HG03060 (cell line): Measurements from ENCODE around the gene SET.

ENCODE experiments used
- ATAC-seq: cut with Tn5 transposase; IDR thresholded peaks from one replicate; pipeline ENCODE4 v1.9.1; 2021; ENCODE audit warnings: low read depth, moderate number of reproducible peaks; ENCODE audit not compliant: unreplicated experiment

SET gene

DNA sequence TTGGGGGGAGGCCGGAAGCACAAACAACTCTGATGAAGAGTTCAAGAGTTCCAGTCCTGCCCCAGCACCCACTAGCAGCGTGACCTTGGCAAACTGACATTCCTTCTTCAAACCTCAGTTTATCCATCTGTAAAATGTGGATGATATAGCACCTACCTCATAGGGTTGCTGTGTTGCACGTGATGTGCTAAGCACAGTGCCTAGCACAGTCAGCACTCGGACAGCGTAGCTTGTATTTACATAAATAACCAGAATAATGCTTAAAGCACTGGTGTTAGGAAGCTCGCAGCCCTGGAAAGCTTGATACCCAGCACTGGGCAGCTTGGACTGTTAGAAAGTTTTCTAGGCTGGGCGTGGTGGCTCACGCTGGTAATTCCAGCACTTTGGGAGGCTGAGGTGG lies 18.4 kb downstream of the SET start:
- ATAC-seq: no peak

DNA sequence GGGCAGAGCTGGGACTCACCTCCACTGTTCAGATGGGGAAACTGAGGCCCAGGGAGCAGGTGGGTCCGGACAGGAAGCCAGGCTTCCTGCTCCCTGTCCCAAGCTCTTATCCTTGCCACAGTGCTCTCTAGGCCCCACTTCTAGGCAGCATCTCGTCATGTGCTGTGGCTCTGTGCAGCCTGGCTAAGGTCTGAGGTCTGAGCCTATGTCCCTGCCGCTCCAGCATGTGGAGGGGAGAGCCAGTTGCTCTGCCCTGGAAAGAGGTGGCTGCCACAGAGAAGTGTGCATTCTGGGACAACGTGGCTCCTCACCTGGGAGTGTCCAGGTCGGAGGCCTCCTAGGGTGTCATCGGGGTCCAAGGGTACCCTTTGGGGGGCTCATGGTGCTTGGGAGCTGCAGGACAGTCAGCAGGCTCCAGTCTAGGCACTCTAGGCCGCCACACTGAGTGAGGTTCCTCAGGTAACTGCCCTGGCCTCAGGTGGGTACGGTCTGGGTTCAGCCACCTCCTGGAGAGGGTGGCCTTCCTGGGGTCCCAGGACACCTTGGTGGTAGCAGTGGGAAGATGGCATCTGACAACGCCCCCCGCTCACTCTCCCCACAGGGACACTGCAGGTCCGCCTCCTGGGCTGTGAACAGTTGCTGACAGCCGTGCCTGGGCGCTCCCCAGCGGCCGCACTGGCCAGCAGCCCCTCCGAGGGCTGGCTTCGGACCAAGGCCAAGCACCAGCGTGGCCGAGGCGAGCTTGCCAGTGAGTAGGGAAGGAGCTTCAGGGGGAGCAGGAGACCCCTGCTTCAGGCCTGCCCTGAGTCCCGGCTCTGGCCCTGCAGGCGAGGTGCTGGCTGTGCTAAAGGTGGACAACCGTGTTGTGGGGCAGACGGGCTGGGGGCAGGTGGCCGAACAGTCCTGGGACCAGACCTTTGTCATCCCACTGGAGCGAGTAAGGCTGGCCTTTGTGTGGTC lies 23.7 kb downstream of the SET start:
- no peak for ATAC-seq

DNA sequence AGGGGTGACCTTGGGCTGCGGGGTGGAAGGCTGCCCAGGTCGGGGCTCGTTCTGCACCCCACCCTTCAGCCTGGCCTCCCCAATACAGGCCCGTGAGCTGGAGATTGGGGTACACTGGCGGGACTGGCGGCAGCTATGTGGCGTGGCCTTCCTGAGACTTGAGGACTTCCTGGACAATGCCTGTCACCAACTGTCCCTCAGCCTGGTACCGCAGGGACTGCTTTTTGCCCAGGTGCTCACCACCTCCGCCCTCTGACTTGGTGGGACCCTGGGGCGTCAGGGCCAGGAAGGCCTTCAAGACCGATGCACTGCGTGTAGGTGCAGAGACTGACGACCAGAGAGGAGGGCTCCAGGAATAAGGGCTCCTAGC lies 24.4 kb downstream of the SET start:
- ATAC-seq: no peak

DNA sequence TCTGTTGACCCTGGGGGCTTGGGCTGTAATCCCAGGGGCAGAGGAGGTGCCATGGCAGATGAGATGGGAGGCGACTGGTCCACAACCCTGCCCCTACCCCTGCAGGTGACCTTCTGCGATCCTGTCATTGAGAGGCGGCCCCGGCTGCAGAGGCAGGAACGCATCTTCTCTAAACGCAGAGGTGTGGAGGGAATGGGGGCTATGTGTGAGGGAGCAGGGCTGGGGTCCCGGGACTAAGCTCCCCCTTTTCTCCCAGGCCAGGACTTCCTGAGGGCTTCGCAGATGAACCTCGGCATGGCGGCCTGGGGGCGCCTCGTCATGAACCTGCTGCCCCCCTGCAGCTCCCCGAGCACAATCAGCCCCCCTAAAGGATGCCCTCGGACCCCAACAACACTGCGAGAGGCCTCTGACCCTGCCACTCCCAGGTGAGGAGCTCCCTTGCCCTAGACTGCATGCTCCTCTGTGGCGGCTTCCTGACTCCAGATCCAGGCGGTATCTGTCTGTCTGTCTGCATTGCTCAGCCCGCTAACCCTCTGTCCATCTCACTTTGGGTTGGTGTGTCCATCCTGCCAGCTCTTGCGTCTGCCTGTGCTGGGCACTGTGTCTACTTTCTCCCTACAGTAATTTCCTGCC lies 25.0 kb downstream of the SET start:
- no peak for ATAC-seq

DNA sequence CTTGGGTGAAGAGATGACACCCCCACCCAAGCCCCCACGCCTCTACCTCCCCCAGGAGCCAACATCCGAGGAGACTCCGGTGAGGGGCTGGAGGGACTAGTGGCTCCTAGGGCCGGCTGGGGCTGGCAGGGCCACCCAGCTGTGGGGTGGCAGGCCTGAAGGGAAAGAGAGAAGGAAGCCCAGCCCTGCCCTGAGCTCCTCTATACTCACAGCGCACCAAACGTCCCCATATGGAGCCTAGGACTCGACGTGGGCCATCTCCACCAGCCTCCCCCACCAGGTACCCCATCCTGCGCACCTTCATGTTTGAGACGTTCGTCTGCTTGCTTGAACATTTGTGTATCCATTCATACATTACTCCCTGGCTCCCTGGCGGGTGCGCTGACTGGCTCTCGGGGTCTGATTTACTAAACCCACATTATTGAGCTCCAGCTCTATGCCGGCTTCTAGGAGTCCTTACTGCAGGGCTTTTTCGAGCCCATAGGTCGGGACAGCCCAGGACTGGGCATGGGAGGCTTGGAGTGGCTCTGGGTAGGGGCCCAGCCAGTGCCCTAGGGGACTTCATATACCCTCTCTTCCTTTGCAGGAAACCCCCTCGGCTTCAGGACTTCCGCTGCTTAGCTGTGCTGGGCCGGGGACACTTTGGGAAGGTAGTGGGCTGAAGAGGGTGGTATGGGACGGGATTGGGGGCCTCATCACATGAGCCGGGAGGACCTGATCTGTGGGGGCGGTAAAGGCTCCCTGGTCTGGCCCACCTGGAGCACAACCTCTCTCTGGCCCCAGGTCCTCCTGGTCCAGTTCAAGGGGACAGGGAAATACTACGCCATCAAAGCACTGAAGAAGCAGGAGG lies 25.8 kb downstream of the SET start:
- ATAC-seq: no peak

DNA sequence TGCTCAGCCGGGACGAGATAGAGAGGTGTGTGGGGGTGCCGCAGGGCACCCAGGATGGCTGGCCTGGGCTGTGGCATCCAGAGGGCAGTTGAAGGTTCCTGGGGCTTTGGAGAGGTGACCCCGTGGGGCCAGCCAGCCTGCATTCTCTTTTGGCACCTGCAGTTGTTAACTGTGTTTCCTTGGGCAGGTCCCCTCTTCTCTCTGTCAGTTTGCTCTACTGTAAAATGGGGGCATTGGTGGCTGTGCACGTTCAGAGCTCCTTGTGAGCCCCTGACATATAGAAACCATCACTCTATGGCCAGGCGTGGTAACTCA lies 26.4 kb downstream of the SET start:
- ATAC-seq: no peak

DNA sequence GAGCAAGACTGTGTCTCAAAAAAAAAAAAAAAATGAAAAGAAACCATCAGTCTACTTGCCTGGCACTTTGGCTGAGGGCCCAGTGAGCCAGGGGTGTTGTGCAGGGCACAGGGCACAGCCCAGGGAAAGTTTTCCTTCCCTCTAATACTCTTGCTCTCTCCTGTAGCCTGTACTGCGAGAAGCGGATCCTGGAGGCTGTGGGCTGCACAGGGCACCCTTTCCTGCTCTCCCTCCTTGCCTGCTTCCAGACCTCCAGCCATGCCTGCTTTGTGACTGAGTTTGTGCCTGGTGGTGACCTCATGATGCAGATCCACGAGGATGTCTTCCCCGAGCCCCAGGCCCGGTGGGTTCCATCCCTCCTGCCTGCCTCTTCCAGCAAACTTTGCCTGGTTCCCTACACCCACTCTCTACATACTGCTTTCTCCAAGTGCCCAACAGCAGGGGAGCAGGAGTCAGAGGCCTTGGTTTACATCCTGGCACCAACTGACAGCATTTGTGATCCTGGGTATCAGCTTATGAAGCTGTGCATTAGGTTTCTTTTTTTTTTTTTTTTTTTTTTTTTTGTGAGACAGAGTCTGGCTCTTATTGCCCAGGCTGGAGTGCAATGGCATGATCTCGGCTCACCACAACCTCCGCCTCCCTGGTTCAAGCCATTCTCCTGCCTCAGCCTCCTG lies 27.7 kb downstream of the SET start:
- ATAC-seq: no peak

DNA sequence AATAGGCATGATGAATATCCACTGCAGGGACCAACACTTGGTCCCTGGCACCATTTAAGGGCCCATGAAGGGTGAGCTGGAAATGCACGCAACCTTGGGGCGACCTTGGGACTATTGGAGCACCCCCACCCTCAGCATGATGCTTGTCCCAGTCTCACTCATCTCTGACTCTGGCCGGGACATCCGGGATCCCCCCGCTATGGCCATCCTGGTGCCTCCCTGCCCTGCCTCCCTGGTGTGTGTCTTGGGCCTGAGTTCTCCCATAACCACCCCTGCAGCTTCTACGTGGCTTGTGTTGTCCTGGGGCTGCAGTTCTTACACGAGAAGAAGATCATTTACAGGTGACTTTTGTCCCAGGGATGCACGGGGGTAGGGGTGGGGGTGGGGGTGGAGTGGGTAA lies 29.0 kb downstream of the SET start:
- no peak for ATAC-seq

DNA sequence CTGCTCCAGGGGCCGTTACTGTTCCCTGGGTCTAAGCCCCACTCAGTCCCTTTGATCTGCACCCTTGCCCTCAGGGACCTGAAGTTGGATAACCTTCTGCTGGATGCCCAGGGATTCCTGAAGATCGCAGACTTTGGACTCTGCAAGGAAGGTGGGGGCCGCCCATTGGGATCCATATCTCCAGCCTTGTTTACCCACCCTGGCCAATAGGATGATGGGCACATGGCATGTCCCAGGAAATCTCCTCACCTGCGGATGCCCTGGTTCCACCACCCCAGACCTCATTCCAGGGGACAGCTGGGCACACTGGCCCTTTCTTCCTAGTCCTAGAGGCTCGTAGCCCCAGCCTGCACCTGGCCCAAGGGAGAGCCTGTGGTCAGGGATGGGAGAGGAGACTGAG lies 29.5 kb downstream of the SET start:
- no peak for ATAC-seq

DNA sequence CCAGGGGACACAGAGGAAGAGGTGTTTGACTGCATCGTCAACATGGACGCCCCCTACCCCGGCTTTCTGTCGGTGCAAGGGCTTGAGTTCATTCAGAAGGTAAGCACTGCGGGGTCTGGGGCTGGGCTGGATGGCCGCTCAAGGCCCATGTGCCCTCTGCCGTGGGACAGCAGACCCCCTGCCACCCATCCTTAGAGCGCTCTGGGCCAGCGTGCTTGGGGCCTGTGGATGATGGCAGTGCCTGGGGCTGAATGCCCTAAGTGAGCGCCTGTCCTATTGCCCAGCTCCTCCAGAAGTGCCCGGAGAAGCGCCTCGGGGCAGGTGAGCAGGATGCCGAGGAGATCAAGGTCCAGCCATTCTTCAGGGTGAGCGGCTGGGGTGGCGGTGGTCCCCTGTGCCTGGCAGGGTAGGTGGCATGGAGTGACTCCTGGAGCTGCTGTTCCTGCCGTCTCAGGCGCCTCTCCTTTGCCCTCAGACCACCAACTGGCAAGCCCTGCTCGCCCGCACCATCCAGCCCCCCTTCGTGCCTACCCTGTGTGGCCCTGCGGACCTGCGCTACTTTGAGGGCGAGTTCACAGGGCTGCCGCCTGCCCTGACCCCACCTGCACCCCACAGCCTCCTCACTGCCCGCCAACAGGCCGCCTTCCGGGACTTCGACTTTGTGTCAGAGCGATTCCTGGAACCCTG lies 31.0 kb downstream of the SET start:
- no peak for ATAC-seq

DNA sequence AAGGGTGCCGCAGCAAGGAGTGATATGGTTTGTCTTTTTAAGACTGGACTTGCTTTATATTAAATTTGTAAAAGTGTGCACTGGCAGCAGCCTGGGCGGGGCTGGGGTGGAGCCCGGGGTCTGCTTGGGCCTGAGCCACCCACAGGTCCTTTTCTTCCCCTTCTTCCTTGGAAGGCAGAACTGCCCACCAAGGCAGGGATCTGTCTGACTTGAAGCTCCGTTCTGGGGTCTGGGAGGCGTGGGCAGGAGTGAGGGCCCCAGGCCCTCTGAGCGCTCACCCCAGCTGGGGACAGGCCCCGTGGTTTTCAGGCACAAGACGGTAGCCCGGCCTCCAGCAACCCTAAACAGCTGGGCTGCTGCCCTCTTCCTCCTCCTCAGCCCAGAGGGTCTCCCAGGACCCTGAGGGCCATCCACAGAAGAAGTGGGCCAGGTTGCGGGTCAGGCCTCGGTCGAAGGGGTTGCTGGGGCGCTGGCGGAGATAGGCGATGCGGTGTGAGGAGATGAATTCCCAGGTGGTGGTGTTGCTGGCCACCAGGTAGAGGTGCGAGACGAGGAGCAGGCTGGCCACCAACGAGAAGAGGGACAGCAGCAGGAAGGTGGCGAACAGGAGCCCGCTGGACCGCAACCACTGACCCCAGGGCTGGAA lies 31.9 kb downstream of the SET start:
- ATAC-seq: no peak

DNA sequence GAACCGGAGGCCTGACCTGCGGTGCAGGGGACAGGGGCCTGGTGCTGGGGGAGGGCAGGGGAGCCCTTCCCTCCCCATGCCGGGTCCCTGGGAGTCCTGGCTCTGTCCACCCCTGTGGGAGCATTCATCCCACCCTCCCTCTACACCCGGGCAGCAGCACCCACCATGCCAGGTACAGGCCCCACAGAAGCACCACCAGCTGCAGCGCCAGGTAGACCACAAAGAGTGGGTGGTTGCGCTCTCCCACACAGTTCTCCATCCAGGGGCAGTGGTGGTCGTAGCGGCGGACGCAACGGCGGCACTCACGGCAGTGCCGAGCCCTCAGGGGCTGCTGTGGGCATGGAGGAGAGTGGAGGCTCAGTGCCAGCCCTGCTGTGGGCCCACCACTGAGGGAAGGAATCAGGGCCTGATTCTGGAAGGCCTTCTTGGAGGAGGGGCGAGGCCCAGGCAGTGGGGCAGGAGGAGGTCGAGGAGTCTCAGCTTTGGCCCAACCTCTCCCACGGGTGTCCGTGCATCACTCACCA lies 32.5 kb downstream of the SET start:
- ATAC-seq: no peak

DNA sequence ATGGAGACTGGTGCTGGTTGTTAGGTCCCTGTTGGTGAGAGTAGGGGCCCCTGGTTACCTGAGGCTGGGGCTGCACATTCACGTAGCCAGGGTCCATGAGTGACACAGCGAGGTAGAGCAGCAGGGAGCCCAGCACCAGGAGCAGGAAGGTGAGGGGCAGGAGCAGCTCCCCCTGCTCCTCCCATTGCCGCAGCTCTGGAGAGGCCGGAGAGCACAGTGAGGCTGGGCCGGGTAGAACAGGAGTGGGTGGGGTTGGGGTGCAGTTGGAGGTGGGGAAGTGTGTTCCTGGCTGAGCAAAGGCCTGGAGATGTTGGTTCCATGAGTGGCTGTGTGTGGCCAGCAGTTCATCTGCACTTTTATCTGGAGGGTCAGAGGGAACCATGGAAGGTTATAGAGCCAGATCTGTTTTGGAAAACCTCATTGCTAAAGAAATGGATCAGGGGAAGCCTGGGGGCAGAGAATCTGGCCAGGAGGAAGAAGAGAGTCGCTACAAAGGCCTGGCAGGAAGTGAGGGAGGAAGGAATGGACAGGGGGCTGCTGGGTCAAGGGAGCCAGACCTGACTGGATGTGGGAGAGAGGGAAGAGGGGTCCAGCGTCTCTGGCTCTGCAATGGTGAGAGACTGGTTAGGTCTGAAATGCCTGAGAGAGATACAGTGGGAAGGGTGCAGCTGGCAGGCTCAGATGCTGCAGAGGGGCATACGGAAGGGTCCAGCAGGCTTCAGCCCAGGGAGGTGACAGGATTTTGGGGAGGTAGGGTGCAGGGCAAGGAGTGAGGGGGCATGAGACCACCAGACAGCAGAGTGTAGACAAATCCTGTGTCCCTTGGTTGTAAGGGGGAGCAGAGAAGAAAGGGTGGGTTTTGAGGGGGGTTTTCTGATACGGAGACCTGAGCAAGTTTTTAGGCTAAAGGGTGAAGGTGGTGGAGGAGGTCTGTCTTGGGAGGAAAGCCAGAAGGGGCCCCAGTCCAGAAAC lies 33.6 kb downstream of the SET start:
- no peak for ATAC-seq

DNA sequence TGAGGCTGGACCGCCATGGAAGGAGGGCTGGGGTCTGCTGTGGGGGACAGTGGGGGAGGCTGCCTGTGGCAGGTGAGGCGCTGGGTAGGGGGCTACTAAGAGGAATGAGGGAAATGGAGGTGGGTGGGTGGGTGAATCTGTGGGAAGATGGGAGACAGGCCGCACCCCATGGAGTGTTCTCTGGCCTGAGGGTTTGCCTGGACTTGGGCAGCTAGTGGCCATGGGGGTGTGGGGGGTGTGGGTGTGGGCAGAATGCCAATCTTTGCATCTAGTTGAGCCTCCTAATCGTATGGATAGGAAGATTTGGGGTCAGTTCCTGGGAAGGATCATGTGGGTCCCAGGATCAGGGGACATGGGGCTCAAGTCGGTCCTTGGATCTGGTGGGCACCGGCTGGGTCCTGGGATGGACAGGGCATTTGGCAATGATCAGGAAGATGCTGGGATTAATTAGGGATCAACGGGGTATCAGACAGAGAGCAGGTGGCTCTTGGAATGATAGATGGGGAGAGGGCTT lies 34.4 kb downstream of the SET start:
- no peak for ATAC-seq

DNA sequence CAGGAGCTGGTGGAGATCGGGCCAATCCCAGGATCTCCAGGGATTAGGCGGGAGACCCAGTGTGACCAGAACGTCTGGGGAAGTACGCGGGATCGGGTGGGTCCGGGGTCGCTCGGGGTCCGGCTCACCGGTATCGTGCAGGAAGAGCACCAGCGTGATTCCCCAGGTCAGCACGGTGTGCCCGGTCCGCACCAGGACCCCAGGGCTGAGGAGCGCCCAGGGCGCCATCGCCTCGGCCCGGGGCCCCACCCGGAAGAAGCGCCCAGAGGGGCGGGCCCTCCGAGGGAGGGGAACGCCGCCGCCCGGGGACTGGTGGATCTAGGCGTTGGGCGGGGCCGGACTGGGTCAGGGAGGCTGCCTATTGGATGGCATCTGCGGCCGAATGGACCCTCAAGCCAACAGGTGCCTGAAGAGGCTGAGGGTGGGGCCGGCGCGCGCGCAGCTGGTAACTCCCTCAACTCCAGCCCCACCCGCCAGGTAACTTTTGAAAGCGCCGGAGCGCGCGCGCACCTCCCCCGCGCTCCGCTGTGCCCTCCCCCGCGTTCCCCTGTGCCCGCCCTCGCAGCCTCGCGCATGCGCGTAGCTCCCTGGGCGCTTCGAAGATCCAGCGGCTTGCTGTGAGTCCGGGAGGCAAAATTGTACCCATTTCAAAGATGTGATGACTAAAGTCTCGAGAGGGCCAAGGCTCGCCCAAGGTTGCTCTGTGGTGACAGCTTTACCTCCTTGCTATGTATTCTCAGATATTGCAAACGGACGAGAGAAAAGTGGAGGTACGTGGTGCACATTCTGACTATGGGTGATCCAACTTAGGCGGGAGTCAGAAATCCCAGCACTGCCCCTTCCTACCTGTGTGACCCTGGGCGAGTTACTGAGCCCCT lies 35.1 kb downstream of the SET start, which contains the start of gene ZDHHC12:
Gene ZDHHC12 (minus strand): TSS at position 262 of the 878 bp plus-strand sequence. CDS start 34 bp downstream, at position 228.
- ATAC-seq: peak; percentile 86

DNA sequence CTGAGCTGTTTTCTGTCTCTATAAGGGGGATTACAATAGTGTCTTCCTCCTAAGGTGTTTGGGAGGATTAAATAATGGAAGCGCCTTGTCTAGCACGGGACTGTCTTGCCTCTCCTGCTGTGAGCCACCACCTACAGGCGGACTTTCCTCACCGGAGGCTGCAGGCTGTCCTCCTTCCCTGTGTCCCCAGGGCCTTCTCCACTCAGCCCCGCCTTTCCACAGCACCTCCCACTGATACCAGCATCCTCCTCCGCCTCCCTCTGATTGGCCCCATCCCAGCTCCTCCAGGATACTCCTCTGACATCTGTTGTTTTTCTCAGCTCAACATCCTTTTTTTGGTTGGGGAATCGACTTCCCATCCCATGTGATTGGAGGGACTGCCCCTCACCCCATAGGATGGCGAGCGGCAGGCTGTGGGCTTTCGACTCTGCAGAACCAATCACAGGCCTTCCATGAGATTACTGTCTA lies 35.8 kb downstream of the SET start:
- ATAC-seq: no peak
